Hepatocyte (in vitro differentiated cells): ENCODE measurements around the gene TRAF1.

Source experiments
- CTCF ChIP-seq: fragments of 200-600 bp; sonication (generic); IDR thresholded peaks from 2 replicates; pipeline ENCODE4 v1.5.1; 2016; ENCODE audit warnings: antibody characterized with exemption, mild to moderate bottlenecking; ENCODE audit not compliant: poor library complexity
- EZH2 ChIP-seq: fragments of 200-600 bp; sonication (generic); IDR thresholded peaks from 2 replicates; pipeline ENCODE4 v1.6.1; 2016; ENCODE audit warnings: antibody characterized with exemption, mild to moderate bottlenecking, borderline replicate concordance
- EZH2phosphoT487 ChIP-seq: fragments of 200-600 bp; sonication (generic); IDR thresholded peaks from one replicate; pipeline ENCODE4 v1.6.1; 2018; ENCODE audit warnings: antibody characterized with exemption, mild to moderate bottlenecking, low read depth, moderate library complexity; ENCODE audit not compliant: unreplicated experiment, severe bottlenecking

GRCh38 chr9:120879446-120879845, 47.1 kb downstream of the TRAF1 start:
- no peak for TF ChIP-seq CTCF
- TF ChIP-seq EZH2, result no peak
- no peak for TF ChIP-seq EZH2phosphoT487
